OCI-LY3 (cell line): ENCODE measurements around the gene CCNA1.

Experiments
- EZH2phosphoT487 ChIP-seq: fragments of 200-600 bp; shearing (Covaris generic); IDR thresholded peaks from 2 replicates; pipeline ENCODE4 v1.6.1; 2018; ENCODE audit warnings: antibody characterized with exemption, mixed run types, low read depth
- TF ChIP-seq, protein P1 (sequence below): fragments of 200-600, 300-600 bp; sonication (generic); IDR thresholded peaks from 2 replicates; pipeline ENCODE4 v1.5.1; 2014; ENCODE audit warnings: antibody characterized with exemption, low read length, low read depth

DNA sequence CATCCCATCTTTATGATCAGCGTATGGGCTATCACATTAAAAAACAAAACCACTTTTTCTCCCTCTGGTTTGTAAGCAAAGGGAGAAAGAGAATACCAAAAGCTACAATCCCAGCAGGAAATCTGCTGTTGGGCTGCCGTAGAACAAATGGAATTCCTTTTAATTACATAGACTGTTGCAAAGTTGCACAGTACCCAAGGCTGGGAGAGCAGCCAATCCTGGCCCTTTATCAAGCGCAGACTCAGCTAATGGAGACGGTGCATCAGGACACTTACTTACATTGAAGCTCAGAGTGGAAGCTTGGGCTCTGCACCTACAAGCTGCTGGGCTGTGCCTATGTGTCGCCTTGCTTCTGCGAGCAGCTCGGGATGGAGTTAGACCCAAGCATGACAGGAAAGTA is 15.2 kb downstream of the CCNA1 start:
- TF ChIP-seq, protein P1, sequence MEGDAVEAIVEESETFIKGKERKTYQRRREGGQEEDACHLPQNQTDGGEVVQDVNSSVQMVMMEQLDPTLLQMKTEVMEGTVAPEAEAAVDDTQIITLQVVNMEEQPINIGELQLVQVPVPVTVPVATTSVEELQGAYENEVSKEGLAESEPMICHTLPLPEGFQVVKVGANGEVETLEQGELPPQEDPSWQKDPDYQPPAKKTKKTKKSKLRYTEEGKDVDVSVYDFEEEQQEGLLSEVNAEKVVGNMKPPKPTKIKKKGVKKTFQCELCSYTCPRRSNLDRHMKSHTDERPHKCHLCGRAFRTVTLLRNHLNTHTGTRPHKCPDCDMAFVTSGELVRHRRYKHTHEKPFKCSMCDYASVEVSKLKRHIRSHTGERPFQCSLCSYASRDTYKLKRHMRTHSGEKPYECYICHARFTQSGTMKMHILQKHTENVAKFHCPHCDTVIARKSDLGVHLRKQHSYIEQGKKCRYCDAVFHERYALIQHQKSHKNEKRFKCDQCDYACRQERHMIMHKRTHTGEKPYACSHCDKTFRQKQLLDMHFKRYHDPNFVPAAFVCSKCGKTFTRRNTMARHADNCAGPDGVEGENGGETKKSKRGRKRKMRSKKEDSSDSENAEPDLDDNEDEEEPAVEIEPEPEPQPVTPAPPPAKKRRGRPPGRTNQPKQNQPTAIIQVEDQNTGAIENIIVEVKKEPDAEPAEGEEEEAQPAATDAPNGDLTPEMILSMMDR, result no peak
- TF ChIP-seq EZH2phosphoT487, result no peak
